K562 (cell line): ENCODE results near the gene ATAD2B. TPM values are rescaled to one million over a fixed set of nuclear protein-coding genes. Genes with fewer than 3 reads are reported as not detected.

Experiments
- CBFB ChIP-seq: sonication (generic); formaldehyde crosslinking; IDR thresholded peaks from 2 replicates; pipeline ENCODE4 v1.4.0; 2020; ENCODE audit warnings: mild to moderate bottlenecking, missing genetic modification reagents
- GABPB1 ChIP-seq: sonication (generic); formaldehyde crosslinking; IDR thresholded peaks from 2 replicates; pipeline ENCODE4 v1.8.0; 2022; ENCODE audit warnings: mild to moderate bottlenecking, missing genetic modification reagents
- HES1 ChIP-seq: fragments of 450-650 bp; IDR thresholded peaks from 2 replicates; pipeline ENCODE4 v1.6.1; 2016; ENCODE audit warnings: low read depth, mild to moderate bottlenecking, moderate library complexity
- HMGN3 ChIP-seq: IDR thresholded peaks from 2 replicates; pipeline ENCODE4 v1.6.1; 2011; ENCODE audit warnings: borderline replicate concordance, low read depth, mild to moderate bottlenecking, mixed read lengths, low read length; ENCODE audit not compliant: insufficient read length; ENCODE audit errors: extremely low read depth
- NR2C1 ChIP-seq, 2 experiments: fragments of 450-650 bp; IDR thresholded peaks; 2 replicates each; pipeline ENCODE4 v1.6.1; 2017; ENCODE audit warnings: mild to moderate bottlenecking in 2 of 2, antibody characterized with exemption in 1 of 2, inconsistent platforms in 1 of 2, missing compliant biosample characterization in 1 of 2, missing genetic modification characterization in 1 of 2
- NR2F6 ChIP-seq: fragments of 450-650 bp; formaldehyde crosslinking; IDR thresholded peaks from 2 replicates; pipeline ENCODE4 v1.4.0; 2020; ENCODE audit warnings: mild to moderate bottlenecking
- POLR3A ChIP-seq: IDR thresholded peaks from 2 replicates; pipeline ENCODE4 v1.6.1; 2011; ENCODE audit warnings: borderline replicate concordance, mild to moderate bottlenecking, moderate library complexity; ENCODE audit not compliant: insufficient read length, insufficient read depth; ENCODE audit errors: extremely low read depth
- PRDM10 ChIP-seq: fragments of 450-650 bp; IDR thresholded peaks from 2 replicates; pipeline ENCODE4 v1.6.1; 2018; ENCODE audit not compliant: partially characterized antibody
- SIN3A ChIP-seq, 2 experiments: fragments of 150-350 bp in 1 of 2; IDR thresholded peaks; 2 replicates each; pipeline ENCODE4 v1.6.1; 2011 to 2016; ENCODE audit warnings: borderline replicate concordance in 2 of 2, low read depth in 2 of 2, low read length in 2 of 2, mild to moderate bottlenecking in 2 of 2, moderate library complexity in 2 of 2; ENCODE audit not compliant: control insufficient read depth in 1 of 2
- SPI1 ChIP-seq: IDR thresholded peaks from 2 replicates; pipeline ENCODE4 v1.6.1; 2011; ENCODE audit warnings: low read depth, low read length, control low read depth, borderline replicate concordance
- ZNF224 ChIP-seq: sonication (generic); formaldehyde crosslinking; IDR thresholded peaks from 2 replicates; pipeline ENCODE4 v1.8.0; 2022; ENCODE audit warnings: mild to moderate bottlenecking, missing genetic modification reagents
- ZNF23 ChIP-seq: fragments of 250-450 bp; sonication (Bioruptor Pico); IDR thresholded peaks from 2 replicates; pipeline ENCODE4 v1.4.0; 2020; ENCODE audit warnings: mild to moderate bottlenecking
- ZNF589 ChIP-seq: fragments of 200-800 bp; sonication (Bioruptor generic); IDR thresholded peaks from 2 replicates; pipeline ENCODE4 v1.6.1; 2016; ENCODE audit warnings: low read depth, missing genetic modification characterization, missing compliant biosample characterization
- ZNF780A ChIP-seq: fragments of 250-450 bp; sonication (Bioruptor Pico); IDR thresholded peaks from 2 replicates; pipeline ENCODE4 v1.5.0; 2021; ENCODE audit warnings: mild to moderate bottlenecking
- polyA plus RNA-seq, 8 experiments: library from polyadenylated mRNA; depleted of rRNA in 4 of 8; stranded (reverse) in 5 of 8; unstranded in 3 of 8; fragments of >200 nt; fragmentation: Nextera tagmentation in 2 of 8; fragmentation: Illumina TruSeq in 1 of 8; extraction: Ambion mirVana in 2 of 8; extraction: Trizol in 1 of 8; gene quantifications; 2 replicates each; pipeline versions ENCODE4 v1.2.1 to v1.2.3, GENCODE V29; 2011 to 2014; ENCODE audit warnings: inconsistent platforms in 1 of 8, missing spikeins in 1 of 8
- total RNA-seq, 7 experiments: library from RNA; depleted of rRNA in 6 of 7; stranded (reverse); fragments of >200 nt in 6 of 7; fragmentation: Illumina TruSeq in 2 of 7; extraction: Trizol in 2 of 7; gene quantifications; 2 replicates each; pipeline versions ENCODE4 v1.2.1 to v1.2.3, GENCODE V29; 2011 to 2021; ENCODE audit warnings: low replicate concordance in 1 of 7
- TF ChIP-seq, protein P1 (sequence below): fragments of 450-650 bp; IDR thresholded peaks from 2 replicates; pipeline ENCODE4 v1.7.1; 2018; ENCODE audit warnings: mild to moderate bottlenecking, low read depth; ENCODE audit not compliant: partially characterized antibody
- TF ChIP-seq, protein P2 (sequence below): sonication (generic); formaldehyde crosslinking; IDR thresholded peaks from 2 replicates; pipeline ENCODE4 v1.8.0; 2022; ENCODE audit warnings: missing genetic modification reagents, mild to moderate bottlenecking, borderline replicate concordance

Gene ATAD2B
- total and polyA plus RNA-seq, 9 of the 15 experiments (the other 6 are each of a cell fraction or from before 2014, with no cell fraction given): 3.2 to 21.6 (median 11.4) TPM

DNA sequence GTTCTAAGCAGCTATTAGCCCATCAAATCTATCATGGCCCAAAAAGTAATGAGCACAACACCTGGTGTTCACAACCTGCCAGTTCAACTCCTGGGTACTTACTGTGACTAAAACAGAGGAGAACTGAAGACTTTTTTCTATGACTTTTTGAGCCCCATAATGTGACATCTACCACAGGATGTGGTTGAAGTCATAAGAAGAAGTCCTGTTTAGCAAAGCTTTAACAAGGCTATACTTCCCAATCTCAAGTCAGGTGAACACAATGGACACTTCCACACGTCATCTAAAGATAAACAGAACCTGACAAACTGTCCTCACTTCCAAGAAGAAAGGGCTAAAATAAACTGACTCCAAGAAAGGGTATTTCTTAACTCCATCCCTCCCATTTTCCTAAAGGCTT is 138.8 kb downstream of the ATAD2B start (continued):
- TF ChIP-seq, protein P1, sequence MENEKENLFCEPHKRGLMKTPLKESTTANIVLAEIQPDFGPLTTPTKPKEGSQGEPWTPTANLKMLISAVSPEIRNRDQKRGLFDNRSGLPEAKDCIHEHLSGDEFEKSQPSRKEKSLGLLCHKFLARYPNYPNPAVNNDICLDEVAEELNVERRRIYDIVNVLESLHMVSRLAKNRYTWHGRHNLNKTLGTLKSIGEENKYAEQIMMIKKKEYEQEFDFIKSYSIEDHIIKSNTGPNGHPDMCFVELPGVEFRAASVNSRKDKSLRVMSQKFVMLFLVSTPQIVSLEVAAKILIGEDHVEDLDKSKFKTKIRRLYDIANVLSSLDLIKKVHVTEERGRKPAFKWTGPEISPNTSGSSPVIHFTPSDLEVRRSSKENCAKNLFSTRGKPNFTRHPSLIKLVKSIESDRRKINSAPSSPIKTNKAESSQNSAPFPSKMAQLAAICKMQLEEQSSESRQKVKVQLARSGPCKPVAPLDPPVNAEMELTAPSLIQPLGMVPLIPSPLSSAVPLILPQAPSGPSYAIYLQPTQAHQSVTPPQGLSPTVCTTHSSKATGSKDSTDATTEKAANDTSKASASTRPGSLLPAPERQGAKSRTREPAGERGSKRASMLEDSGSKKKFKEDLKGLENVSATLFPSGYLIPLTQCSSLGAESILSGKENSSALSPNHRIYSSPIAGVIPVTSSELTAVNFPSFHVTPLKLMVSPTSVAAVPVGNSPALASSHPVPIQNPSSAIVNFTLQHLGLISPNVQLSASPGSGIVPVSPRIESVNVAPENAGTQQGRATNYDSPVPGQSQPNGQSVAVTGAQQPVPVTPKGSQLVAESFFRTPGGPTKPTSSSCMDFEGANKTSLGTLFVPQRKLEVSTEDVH: no peak
- TF ChIP-seq ZNF589 (CRISPR knock-in tag) (no peak), SPI1 (no peak), HES1 (peak; percentile 53; the same call in 1 of the 2 replicates), HMGN3 (no peak), ZNF780A (CRISPR knock-in tag) (no peak), GABPB1 (CRISPR knock-in tag) (no peak), NR2F6 (CRISPR knock-in tag) (no peak), ZNF23 (CRISPR knock-in tag) (no peak), SIN3A (IDR thresholded peaks at IDR 0.05; ENCODE audit: borderline replicate concordance in 2 of 2, control insufficient read depth in 1 of 2, low read depth in 2 of 2, low read length in 2 of 2) (no peak), CBFB (CRISPR knock-in tag) (no peak), ZNF224 (CRISPR knock-in tag) (no peak), PRDM10 (no peak), POLR3A (no peak), NR2C1 (IDR thresholded peaks at IDR 0.05) (no peak), NR2C1 (tag; IDR thresholded peaks at IDR 0.05) (no peak)
- TF ChIP-seq, protein P2, sequence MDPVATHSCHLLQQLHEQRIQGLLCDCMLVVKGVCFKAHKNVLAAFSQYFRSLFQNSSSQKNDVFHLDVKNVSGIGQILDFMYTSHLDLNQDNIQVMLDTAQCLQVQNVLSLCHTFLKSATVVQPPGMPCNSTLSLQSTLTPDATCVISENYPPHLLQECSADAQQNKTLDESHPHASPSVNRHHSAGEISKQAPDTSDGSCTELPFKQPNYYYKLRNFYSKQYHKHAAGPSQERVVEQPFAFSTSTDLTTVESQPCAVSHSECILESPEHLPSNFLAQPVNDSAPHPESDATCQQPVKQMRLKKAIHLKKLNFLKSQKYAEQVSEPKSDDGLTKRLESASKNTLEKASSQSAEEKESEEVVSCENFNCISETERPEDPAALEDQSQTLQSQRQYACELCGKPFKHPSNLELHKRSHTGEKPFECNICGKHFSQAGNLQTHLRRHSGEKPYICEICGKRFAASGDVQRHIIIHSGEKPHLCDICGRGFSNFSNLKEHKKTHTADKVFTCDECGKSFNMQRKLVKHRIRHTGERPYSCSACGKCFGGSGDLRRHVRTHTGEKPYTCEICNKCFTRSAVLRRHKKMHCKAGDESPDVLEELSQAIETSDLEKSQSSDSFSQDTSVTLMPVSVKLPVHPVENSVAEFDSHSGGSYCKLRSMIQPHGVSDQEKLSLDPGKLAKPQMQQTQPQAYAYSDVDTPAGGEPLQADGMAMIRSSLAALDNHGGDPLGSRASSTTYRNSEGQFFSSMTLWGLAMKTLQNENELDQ (CRISPR knock-in tag): no peak
